ENCODE measurements around the gene ENKD1.

ENKD1 gene

GRCh38 chr16:67673712-67674580, 7.4 kb upstream of the ENKD1 start:
- Histone ChIP-seq H3K9ac (ENCODE audit: low read depth, low read length, poor library complexity) (no peak overlapping the region), H2BK15ac (ENCODE audit: low read length) (no peak overlapping the region), H4K8ac (ENCODE audit: low read depth, low read length) (no peak overlapping the region), H4K91ac (ENCODE audit: low read depth, low read length, poor library complexity) (no peak overlapping the region), H3K14ac (ENCODE audit: low read length) (no peak overlapping the region), H3K27ac (replicated peaks; ENCODE audit: low read length) (no peak overlapping the region), H2BK120ac (ENCODE audit: low read depth, low read length) (no peak overlapping the region), H3K27me3 (ENCODE audit: control insufficient read depth in 3 of 3, insufficient read depth in 3 of 3, low read depth in 1 of 3, low read length in 3 of 3) (no peaks in the 10 kb centered on the region), H3K4me1 (ENCODE audit: control insufficient read depth in 2 of 2, insufficient read depth in 1 of 2, low read depth in 1 of 2, low read length in 2 of 2) (no peaks in the 10 kb centered on the region), H3K79me1 (ENCODE audit: low read depth, low read length) (no peaks in the 10 kb centered on the region), H3K9me3 (replicated peaks in 1 of 2; ENCODE audit: control insufficient read depth in 2 of 2, insufficient read depth in 1 of 2, low read depth in 1 of 2, low read length in 2 of 2) (no peaks in the 10 kb centered on the region), H3K4me2 (ENCODE audit: insufficient read depth, low read length, poor library complexity, severe bottlenecking) (no peak overlapping the region), H3K18ac (ENCODE audit: low read length) (no peak overlapping the region), H2BK12ac (ENCODE audit: low read length) (no peak overlapping the region), H3K23ac (ENCODE audit: low read depth, low read length, poor library complexity) (no peak overlapping the region), H3K36me3 (replicated peaks in 1 of 2; ENCODE audit: control insufficient read depth in 2 of 2, insufficient read depth in 2 of 2, low read length in 2 of 2) (peaks cover 15 to 19% of the 10 kb centered on the region in 2 donors), H3K4me3 (ENCODE audit: low read length in 2 of 2) (peak overlapping the region in 1 of 2 donors; percentile 16), H3K4ac (ENCODE audit: low read length) (no peak overlapping the region), H2BK5ac (ENCODE audit: low read length) (no peak overlapping the region), H2AFZ (ENCODE audit: low read length) (no peak overlapping the region), H2AK5ac (ENCODE audit: low read depth, low read length) (no peak overlapping the region)
- WGBS, 2 donors (ENCODE audit: extremely low coverage in 2 of 2, insufficient read length in 2 of 2, insufficient replicate concordance in 1 of 2), result no CpG with 5 or more reads among the region's 21 CpGs
- DNase-seq (ENCODE audit: low spot score), result no peak

- Histone ChIP-seq H3K14ac (ENCODE audit: low read length) (no peak overlapping the region), H2BK15ac (ENCODE audit: low read length) (no peak overlapping the region), H2AFZ (ENCODE audit: low read length) (no peak overlapping the region), H4K8ac (ENCODE audit: low read depth, low read length) (no peak overlapping the region), H3K9ac (ENCODE audit: low read depth, low read length, poor library complexity) (peak overlapping the region; percentile 13), H3K9me3 (replicated peaks in 1 of 2; ENCODE audit: control insufficient read depth in 2 of 2, insufficient read depth in 1 of 2, low read depth in 1 of 2, low read length in 2 of 2) (no peaks in the 10 kb centered on the region), H4K91ac (ENCODE audit: low read depth, low read length, poor library complexity) (no peak overlapping the region), H3K4me2 (ENCODE audit: insufficient read depth, low read length, poor library complexity, severe bottlenecking) (no peak overlapping the region), H3K4me1 (ENCODE audit: control insufficient read depth in 2 of 2, insufficient read depth in 1 of 2, low read depth in 1 of 2, low read length in 2 of 2) (peaks cover 0 to 1% of the 10 kb centered on the region in 2 donors), H2BK12ac (ENCODE audit: low read length) (no peak overlapping the region), H3K23ac (ENCODE audit: low read depth, low read length, poor library complexity) (no peak overlapping the region), H2AK5ac (ENCODE audit: low read depth, low read length) (no peak overlapping the region), H3K18ac (ENCODE audit: low read length) (no peak overlapping the region), H3K27me3 (ENCODE audit: control insufficient read depth in 3 of 3, insufficient read depth in 3 of 3, low read depth in 1 of 3, low read length in 3 of 3) (no peaks in the 10 kb centered on the region), H3K79me1 (ENCODE audit: low read depth, low read length) (no peaks in the 10 kb centered on the region), H2BK5ac (ENCODE audit: low read length) (no peak overlapping the region), H2BK120ac (ENCODE audit: low read depth, low read length) (no peak overlapping the region), H3K27ac (replicated peaks; ENCODE audit: low read length) (no peak overlapping the region), H3K4me3 (ENCODE audit: low read length in 2 of 2) (no peak overlapping the region), H3K36me3 (replicated peaks in 1 of 2; ENCODE audit: control insufficient read depth in 2 of 2, insufficient read depth in 2 of 2, low read length in 2 of 2) (peaks cover 15 to 19% of the 10 kb centered on the region in 2 donors), H3K4ac (ENCODE audit: low read length) (no peak overlapping the region)
- WGBS, 2 donors (ENCODE audit: extremely low coverage in 2 of 2, insufficient read length in 2 of 2, insufficient replicate concordance in 1 of 2), result no CpG with 5 or more reads among the region's 13 CpGs
- DNase-seq (ENCODE audit: low spot score), result no peak
Measured at GRCh38 chr16:67672739-67673662, 6.5 kb upstream of the ENKD1 start.

- Histone ChIP-seq H3K4me3 (ENCODE audit: low read length in 2 of 2) (no peak overlapping the region), H2BK120ac (ENCODE audit: low read depth, low read length) (no peak overlapping the region), H2BK5ac (ENCODE audit: low read length) (no peak overlapping the region), H2BK15ac (ENCODE audit: low read length) (no peak overlapping the region), H3K14ac (ENCODE audit: low read length) (no peak overlapping the region), H3K27ac (replicated peaks; ENCODE audit: low read length) (no peak overlapping the region), H2AFZ (ENCODE audit: low read length) (no peak overlapping the region), H3K4me2 (ENCODE audit: insufficient read depth, low read length, poor library complexity, severe bottlenecking) (no peak overlapping the region), H3K4ac (ENCODE audit: low read length) (no peak overlapping the region), H3K27me3 (ENCODE audit: control insufficient read depth in 3 of 3, insufficient read depth in 3 of 3, low read depth in 1 of 3, low read length in 3 of 3) (no peaks in the 10 kb centered on the region), H3K4me1 (ENCODE audit: control insufficient read depth in 2 of 2, insufficient read depth in 1 of 2, low read depth in 1 of 2, low read length in 2 of 2) (peaks cover 5 to 8% of the 10 kb centered on the region in 2 donors), H2BK12ac (ENCODE audit: low read length) (no peak overlapping the region), H4K91ac (ENCODE audit: low read depth, low read length, poor library complexity) (no peak overlapping the region), H3K9ac (ENCODE audit: low read depth, low read length, poor library complexity) (no peak overlapping the region), H3K79me1 (ENCODE audit: low read depth, low read length) (no peaks in the 10 kb centered on the region), H4K8ac (ENCODE audit: low read depth, low read length) (no peak overlapping the region), H3K18ac (ENCODE audit: low read length) (no peak overlapping the region), H3K36me3 (replicated peaks in 1 of 2; ENCODE audit: control insufficient read depth in 2 of 2, insufficient read depth in 2 of 2, low read length in 2 of 2) (peaks cover 12 to 14% of the 10 kb centered on the region in 2 donors), H3K9me3 (replicated peaks in 1 of 2; ENCODE audit: control insufficient read depth in 2 of 2, insufficient read depth in 1 of 2, low read depth in 1 of 2, low read length in 2 of 2) (no peaks in the 10 kb centered on the region), H3K23ac (ENCODE audit: low read depth, low read length, poor library complexity) (peak overlapping the region; percentile 16), H2AK5ac (ENCODE audit: low read depth, low read length) (no peak overlapping the region)
- no CpG with 5 or more reads among the region's 4 CpGs for WGBS, 2 donors (ENCODE audit: extremely low coverage in 2 of 2, insufficient read length in 2 of 2, insufficient replicate concordance in 1 of 2)
- DNase-seq (ENCODE audit: low spot score), result no peak
Measured at GRCh38 chr16:67672306-67672705, 5.8 kb upstream of the ENKD1 start.

All from neuronal stem cell (in vitro differentiated cells).